Lung (tissue), 12 donors: ENCODE data around the gene TTL. TPM values are rescaled to one million over a fixed set of nuclear protein-coding genes. Genes with fewer than 3 reads are reported as not detected.
"Not testable (repeated sequence)": the region's sequence is repeated elsewhere in the genome, so short reads cannot be mapped to it uniquely, and the experiment has no call there.

Experiments used
- ATAC-seq: fragments of 200-7000 bp; cut with Tn5 transposase; one replicate; pipeline ENCODE4 v1.9.1; 2020; ENCODE audit warnings: moderate number of reproducible peaks; ENCODE audit not compliant: insufficient read depth, low FRiP score
- DNase-seq, 3 donors: peaks; one replicate each; pipeline ENCODE4 v3.0.0-alpha.2; 2013 to 2017
- H3K27ac ChIP-seq, 2 donors: one replicate each; pipeline ENCODE4 v1.5.1; 2013; ENCODE audit warnings: mild to moderate bottlenecking in 2 of 2, moderate library complexity in 2 of 2, control low read depth in 1 of 2, inconsistent platforms in 1 of 2, low read depth in 1 of 2, low read length in 1 of 2
- H3K27me3 ChIP-seq, 3 donors: one replicate each; pipeline ENCODE4 v1.5.1; 2013; ENCODE audit warnings: low read length in 2 of 3; ENCODE audit not compliant: control insufficient read depth in 3 of 3, insufficient read depth in 3 of 3
- H3K36me3 ChIP-seq, 4 donors: one replicate each; pipeline ENCODE4 v1.5.1; 2013; ENCODE audit warnings: low read length in 4 of 4, mild to moderate bottlenecking in 1 of 4, moderate library complexity in 1 of 4; ENCODE audit not compliant: control insufficient read depth in 4 of 4, insufficient read depth in 4 of 4
- H3K4me1 ChIP-seq, 5 donors: one replicate each; pipeline ENCODE4 v1.5.1; 2013; ENCODE audit warnings: low read length in 5 of 5, mild to moderate bottlenecking in 2 of 5, moderate library complexity in 1 of 5; ENCODE audit not compliant: control insufficient read depth in 5 of 5, insufficient read depth in 5 of 5
- H3K4me3 ChIP-seq: one replicate; pipeline ENCODE4 v1.5.1; 2013; ENCODE audit warnings: mild to moderate bottlenecking, control low read depth, moderate library complexity
- H3K9ac ChIP-seq, 2 donors: one replicate each; pipeline ENCODE4 v1.5.1; 2013; ENCODE audit warnings: low read length in 2 of 2, control low read depth in 1 of 2; ENCODE audit not compliant: insufficient read depth in 1 of 2
- H3K9me3 ChIP-seq, 4 donors: one replicate each; pipeline ENCODE4 v1.5.1; 2013; ENCODE audit warnings: low read length in 3 of 4, mild to moderate bottlenecking in 1 of 4, moderate library complexity in 1 of 4; ENCODE audit not compliant: control insufficient read depth in 4 of 4, insufficient read depth in 3 of 4
- WGBS, 2 donors: extraction: QIAGEN DNeasy Blood & Tissue Kit; methylation state at CpG; one replicate each; pipeline ENCODE4 v1.1.7; 2013; 5-methylcytosine and 5-hydroxymethylcytosine counted together
- polyA plus RNA-seq, 2 donors: library from polyadenylated mRNA; stranded (reverse); fragments of 200-250 nt; gene quantifications; one replicate each; pipeline ENCODE4 v1.2.1, GENCODE V29; 2013
- total RNA-seq, 2 donors: library from RNA; depleted of rRNA in 1 of 2; stranded (reverse); fragments of >200 nt in 1 of 2; gene quantifications; one replicate each; pipeline ENCODE4 v1.2.1, GENCODE V29; 2014 to 2021
- TF ChIP-seq, protein P1 (sequence below): IDR thresholded peaks from 2 replicates; pipeline ENCODE4 v1.5.1; 2012; ENCODE audit warnings: mild to moderate bottlenecking; ENCODE audit errors: control extremely low read depth, extremely low read depth
- donor health status: control.
- donor health status: control.
- donor health status: Bipolar disorder and iron deficiency.
- donor health status: healthy.
- donor health status: DM: yes; HTN: yes; CAD: no.

The TTL gene
- total and polyA plus RNA-seq, 4 donors = 12.5 to 32.8 (median 22.8) TPM

DNA sequence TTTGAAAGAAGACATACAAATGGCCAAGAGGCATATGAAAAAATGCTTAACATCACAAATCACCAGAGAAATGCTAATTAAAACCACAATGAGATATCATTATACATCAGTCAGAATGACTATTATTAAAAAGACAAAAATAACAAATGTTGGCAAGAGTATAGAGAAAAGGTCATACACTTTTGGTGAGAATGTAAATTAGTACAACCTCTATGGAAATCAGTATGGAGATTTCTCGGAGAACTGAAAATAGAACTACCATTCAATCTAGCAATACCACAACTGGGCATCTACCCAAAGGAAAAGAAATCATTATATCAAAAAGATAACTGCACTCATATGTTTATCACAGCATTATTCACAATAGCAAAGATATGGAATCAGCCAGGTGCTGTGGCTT is 37.7 kb upstream of the TTL start:
- H3K4me1 ChIP-seq, H3K27me3 ChIP-seq, DNase-seq, H3K36me3 ChIP-seq, H3K4me3 ChIP-seq, H3K27ac ChIP-seq, ATAC-seq, H3K9me3 ChIP-seq, H3K9ac ChIP-seq: not testable (repeated sequence)
- 100% methylated on average over 1 of the region's 1 CpG; no CpG with 5 or more reads in 1 of the 2 donors for WGBS, 2 donors

DNA sequence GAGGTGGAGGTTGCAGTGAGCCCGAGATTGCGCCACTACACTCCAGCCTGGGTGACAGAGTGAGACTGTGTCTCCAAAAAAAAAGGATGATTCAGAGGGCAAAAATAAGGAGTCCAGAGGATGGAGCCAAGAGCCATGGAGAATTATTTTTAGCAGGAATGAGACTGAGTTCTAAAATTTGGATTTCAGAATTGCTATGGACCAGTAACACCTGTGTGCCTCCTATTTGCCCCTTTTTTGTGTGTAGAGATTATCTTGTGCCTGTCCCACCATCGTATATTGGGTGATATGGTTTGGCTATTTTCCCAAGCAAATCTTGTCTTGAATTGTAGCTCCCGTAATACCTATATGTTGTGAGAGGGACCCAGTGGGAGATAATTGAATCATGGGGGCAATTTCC is 32.1 kb upstream of the TTL start:
- no peak for DNase-seq
- H3K4me3 ChIP-seq = no peak overlapping the region
- H3K27ac ChIP-seq = no peak overlapping the region
- H3K36me3 ChIP-seq = no peaks in the 10 kb centered on the region
- no peaks in the 10 kb centered on the region for H3K27me3 ChIP-seq
- H3K4me1 ChIP-seq = no peaks in the 10 kb centered on the region
- WGBS, 2 donors = 95 to 97% methylated on average over 4 of the region's 4 CpGs
- peaks cover 0 to 4% (median 1%) of the 10 kb centered on the region in 4 donors for H3K9me3 ChIP-seq
- TF ChIP-seq, protein P1, sequence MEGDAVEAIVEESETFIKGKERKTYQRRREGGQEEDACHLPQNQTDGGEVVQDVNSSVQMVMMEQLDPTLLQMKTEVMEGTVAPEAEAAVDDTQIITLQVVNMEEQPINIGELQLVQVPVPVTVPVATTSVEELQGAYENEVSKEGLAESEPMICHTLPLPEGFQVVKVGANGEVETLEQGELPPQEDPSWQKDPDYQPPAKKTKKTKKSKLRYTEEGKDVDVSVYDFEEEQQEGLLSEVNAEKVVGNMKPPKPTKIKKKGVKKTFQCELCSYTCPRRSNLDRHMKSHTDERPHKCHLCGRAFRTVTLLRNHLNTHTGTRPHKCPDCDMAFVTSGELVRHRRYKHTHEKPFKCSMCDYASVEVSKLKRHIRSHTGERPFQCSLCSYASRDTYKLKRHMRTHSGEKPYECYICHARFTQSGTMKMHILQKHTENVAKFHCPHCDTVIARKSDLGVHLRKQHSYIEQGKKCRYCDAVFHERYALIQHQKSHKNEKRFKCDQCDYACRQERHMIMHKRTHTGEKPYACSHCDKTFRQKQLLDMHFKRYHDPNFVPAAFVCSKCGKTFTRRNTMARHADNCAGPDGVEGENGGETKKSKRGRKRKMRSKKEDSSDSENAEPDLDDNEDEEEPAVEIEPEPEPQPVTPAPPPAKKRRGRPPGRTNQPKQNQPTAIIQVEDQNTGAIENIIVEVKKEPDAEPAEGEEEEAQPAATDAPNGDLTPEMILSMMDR = no peak
- no peak for ATAC-seq
- H3K9ac ChIP-seq = no peak overlapping the region

DNA sequence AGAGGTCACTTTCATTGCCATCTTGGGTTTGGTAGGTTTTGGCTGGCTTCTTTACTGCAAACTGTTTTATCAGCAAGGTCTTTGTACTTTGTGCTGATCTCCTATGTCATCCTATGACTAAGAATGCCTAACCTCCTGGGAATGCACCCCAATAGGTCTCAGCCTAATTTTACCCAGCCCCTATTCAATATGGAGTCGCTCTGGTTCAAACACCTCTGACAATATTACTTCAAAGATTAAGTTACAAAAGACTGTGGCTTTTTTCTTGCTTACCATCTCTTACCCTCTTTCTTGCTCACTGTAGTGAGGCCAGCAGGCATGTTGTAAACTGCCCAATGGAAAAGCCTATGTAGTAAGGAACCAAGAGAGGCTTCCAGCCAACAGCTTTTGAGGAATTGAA is 30.6 kb upstream of the TTL start:
- Histone ChIP-seq H3K4me1 (no peaks in the 10 kb centered on the region), H3K9me3 (peaks cover 0 to 4% (median 1%) of the 10 kb centered on the region in 4 donors), H3K27me3 (no peaks in the 10 kb centered on the region), H3K4me3 (no peak overlapping the region), H3K36me3 (no peaks in the 10 kb centered on the region), H3K9ac (no peak overlapping the region), H3K27ac (no peak overlapping the region)
- DNase-seq (no peak), ATAC-seq (no peak)
- TF ChIP-seq, protein P1 = no peak
- 94 to 100% methylated on average over 1 of the region's 1 CpG for WGBS, 2 donors

DNA sequence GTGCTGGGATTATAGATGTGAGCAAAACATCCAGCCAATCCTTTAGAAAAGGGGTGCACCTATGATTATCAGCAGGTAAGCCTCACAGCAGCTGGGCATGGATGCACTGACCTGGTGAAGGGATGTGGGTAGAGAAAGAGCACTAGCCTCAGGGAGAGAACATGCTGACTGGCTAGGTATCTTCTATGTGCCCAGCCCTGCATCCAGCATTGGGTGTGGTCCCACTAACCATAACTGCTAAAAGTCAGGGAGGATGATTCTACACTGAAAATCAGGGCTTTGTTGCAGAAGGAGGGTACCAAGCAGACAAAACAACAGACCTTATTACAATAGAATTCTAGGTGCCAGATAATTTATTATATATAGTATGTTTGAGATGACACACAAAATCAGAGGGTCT is 27.4 kb upstream of the TTL start:
- Histone ChIP-seq H3K36me3 (no peaks in the 10 kb centered on the region), H3K4me1 (no peaks in the 10 kb centered on the region), H3K9ac (no peak overlapping the region), H3K27me3 (no peaks in the 10 kb centered on the region), H3K9me3 (peaks cover 0 to 4% (median under 1%) of the 10 kb centered on the region in 4 donors), H3K27ac (no peak overlapping the region), H3K4me3 (no peak overlapping the region)
- TF ChIP-seq, protein P1 = no peak
- no peak for DNase-seq
- no peak for ATAC-seq
